Stimulated activated CD8-positive, alpha-beta memory T cell treated with anti-CD3 and anti-CD28 coated beads, Interleukin-15, amount 100 ng/mL, for 48 hours (primary cell): Measurements from ENCODE around the gene ZNF343.

Experiments used
- DNase-seq, 2 donors: peaks; one replicate each; pipeline ENCODE4 v3.0.0-alpha.2; 2020; ENCODE audit warnings: low read depth in 2 of 2

Gene ZNF343

DNA sequence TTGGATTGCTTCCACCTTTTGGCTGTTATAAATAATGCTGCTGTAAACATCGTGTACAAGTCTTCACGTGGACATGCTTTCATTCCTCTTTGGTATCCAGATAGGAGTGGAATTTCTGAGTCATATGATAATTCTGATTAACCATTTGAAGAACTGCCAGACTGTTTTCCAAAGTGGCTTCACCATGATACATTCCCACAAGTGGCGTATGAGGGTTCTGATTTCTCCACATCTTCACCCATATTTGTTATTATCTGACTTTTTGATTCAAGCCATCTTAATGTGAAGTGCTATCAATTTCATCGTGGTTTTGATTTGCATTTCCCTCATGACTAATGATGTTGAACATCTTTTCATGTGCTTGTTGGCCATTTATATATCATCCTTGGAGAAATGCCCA lies 35.2 kb downstream of the ZNF343 start:
- no peak for DNase-seq

GRCh38 chr20:2470423-2471193 lies 38.1 kb downstream of the ZNF343 start, which contains the start of gene SNRPB:
Gene SNRPB, minus strand, starts transcription at chr20:2470789. Its CDS starts 99 bp downstream, at chr20:2470690.
- DNase-seq = peak; percentile 95 to 96

- DNase-seq = peak; percentile 35 to 36
Observed at GRCh38 chr20:2469991-2470422, 38.7 kb downstream of the ZNF343 start.

DNA sequence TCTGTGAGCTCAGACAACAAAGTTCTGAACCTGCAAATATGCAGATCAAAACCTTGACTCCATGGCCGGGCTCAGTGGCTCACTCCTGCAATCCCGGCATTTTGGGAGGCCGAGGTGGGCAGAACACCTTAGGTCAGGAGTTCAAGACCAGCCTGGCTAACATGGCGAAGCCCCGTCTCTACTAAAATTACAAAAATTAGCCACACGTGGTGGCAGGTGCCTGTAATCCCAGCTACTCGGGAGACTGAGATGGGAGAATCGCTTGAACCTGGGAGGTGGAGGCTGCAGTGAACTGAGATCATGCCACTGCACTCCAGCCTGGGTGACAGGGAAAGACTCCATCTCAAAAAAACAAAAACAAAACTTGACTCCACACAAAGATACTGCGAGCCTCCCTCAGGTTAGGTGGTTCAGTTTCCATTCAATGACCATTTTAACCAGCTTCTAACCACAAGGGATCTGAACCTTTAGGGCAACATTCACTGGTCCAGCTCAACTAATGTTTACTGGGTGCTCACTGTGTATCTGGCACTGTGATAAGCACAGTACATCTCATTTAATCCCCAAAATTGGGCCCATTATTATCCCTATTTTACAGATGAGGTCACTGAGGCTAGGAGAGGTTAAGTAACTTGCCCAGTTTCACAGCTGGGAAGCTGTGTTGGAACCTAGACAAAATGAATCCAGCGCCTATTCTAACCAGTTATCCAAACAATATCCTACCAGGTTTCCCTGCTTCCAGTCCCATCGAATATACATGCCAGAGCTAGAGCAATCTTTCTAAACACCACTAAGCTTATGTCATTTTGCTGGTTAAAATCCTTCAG lies 39.9 kb downstream of the ZNF343 start:
- DNase-seq = no peak

- no peak for DNase-seq
Observed at GRCh38 chr20:2467412-2467811, 41.3 kb downstream of the ZNF343 start.

- DNase-seq = no peak
Observed at GRCh38 chr20:2465100-2465499, 43.6 kb downstream of the ZNF343 start.

DNA sequence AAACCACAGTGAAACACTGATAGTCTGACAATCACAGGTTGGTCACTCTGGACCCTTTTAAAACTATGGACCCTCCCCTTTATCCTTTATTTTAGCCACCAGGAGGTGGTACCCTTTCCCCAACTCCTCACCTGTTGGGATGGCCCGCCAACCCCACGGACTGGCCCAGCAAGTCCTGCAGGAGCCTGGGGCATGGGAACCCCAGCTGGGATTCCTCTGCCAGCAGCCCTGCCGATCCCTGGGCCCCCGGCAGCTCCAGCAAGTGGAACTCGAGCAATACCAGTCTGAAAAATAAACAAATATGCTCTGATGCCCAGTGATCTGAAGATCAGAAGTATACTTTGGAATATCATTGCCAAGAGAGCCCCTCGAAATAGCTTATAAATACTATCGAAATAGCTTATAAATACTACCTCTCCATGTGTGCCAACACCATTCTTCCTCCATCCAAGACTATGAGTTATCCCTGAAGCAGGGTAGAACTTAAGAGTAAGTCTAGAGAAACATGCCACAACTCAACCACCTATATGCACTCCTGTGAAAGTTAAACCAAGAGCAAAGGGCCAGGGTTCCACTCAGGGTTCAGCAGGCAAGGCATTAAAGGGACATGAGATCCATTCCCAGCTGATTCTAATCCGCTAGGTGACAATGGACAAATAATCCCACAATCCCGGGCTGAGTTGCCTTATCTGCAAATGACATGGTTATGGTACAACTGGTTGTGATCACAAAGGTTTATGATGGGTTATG lies 44.9 kb downstream of the ZNF343 start:
- DNase-seq = no peak

DNA sequence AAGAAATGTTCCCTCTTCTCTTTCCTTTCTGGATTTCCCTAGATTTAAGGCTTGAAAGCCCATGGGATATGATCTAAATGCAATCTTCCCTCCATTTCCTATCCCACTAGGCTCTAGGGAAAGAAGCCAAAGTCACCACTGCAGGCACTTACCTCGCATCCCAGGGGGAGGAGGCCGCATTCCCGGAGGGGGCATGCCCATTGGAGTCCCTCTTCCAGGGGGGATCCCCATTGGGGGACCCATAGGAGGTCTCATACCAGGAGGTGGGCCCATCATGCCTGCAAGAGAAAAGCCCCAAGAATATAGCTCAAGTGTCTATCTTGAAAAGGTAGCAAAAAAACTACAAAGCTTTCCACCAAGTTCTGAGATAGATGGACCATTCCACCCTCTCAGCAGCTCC lies 46.2 kb downstream of the ZNF343 start:
- no peak for DNase-seq

DNA sequence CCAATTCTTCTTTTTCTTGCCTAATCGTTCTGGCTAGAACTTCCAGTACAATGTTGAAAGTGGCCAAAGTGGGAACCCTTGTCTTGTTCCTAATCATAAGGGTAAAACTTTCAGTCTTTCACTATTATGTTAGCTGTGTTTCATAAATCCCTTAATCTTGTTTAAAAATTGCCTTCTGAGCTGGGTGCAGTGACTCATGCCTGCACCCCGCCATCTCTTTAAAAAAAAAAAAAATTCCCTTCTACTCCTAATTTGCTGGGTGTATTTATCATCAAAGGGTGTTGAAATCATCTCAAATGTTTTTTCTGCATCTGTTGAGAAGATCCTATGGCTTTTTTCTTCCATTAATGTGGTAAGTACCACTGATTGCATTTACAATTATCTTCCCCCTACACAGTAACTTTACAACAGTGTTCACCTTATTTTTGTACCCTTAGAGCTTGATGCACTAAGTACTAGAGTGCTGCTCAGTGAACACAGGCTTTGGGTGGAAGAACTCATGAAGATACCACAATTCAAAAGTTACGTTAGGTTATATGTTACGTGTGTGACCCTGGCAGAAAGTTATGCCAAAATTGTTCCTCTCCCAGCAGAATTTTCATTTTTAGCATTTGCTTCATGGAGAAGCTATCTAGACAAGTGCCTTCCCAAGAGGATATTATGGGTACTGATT lies 47.8 kb downstream of the ZNF343 start:
- DNase-seq = no peak

DNA sequence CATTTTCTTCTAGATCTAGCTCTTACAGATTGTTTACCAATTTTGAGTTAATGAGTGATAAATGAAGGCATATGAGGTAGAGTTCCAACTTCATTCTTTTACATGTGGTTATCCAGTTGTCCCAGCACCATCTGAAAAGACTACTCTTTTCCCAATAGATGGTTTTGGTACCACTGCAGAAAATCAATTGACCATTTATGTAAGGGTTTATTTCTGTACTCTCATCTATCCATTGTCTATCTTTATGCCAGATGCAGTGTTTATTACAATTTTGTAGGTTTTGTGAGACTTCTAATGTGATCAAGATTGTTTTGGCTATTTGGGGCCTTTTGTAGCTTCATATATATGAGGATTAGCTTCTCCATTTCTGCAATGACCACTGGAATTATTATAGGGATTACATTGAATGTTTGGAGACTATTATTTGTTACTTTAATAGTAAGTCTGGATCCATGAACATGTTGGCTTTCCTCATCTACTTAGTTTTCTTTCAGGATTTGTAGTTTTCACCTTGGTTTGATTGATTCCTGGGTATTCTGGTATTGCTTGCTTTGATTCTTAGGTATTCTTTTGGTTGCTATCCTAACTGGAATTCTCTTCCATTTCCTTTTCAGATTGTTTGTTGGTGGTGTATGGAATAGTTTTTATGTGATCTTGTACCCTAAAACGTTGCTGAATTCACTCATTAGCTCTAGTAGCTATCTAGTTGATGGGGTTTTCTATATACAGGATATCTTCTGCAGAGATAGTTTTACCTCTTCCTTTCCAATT lies 48.5 kb downstream of the ZNF343 start:
- no peak for DNase-seq

GRCh38 chr20:2458919-2459499 lies 49.7 kb downstream of the ZNF343 start:
- DNase-seq = no peak

- no peak for DNase-seq
Observed at GRCh38 chr20:2455771-2456497, 52.8 kb downstream of the ZNF343 start.

GRCh38 chr20:2453792-2454191 lies 54.9 kb downstream of the ZNF343 start:
- DNase-seq = no peak

- peak; percentile 26 to 39 for DNase-seq
Observed at GRCh38 chr20:2451939-2452732, 56.6 kb downstream of the ZNF343 start.

GRCh38 chr20:2451422-2451821 lies 57.3 kb downstream of the ZNF343 start:
- no peak for DNase-seq

GRCh38 chr20:2449386-2449785 lies 59.3 kb downstream of the ZNF343 start:
- DNase-seq = no peak

GRCh38 chr20:2446845-2447244 lies 61.9 kb downstream of the ZNF343 start:
- DNase-seq = no peak
